Measurements from ENCODE around the gene MYB.
"Not testable (repeated sequence)": the region's sequence is repeated elsewhere in the genome, so short reads cannot be mapped to it uniquely, and the experiment has no call there.

MYB gene

DNA sequence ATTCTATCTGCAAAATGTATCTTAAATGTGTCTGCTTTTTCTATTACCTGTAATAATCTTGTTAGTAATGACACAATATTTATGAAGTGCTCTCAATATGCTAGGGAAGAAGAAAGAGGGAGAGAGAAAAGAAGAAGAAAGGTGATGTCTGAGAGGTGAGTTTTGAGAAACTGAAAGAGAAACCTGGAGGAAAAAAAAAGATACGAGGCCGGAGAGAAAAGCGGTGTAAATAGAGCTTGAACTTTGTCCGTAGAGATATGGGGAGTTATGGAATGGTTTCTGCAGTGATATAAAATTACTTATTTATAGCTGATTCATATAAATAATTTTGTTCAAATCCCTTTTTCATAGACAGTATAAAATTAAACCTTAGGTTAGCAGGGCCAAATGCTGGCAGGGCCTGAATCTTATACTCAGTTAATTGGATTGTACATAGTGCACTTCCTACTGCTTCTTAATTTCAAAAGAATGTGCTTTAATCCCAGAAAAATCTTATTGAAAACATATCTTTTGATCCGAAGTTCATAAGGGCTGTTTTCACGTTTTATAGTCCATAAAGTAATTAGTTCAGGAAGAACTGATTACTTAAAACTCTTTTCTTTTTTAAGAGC is 43.0 kb downstream of the MYB start:
- DNase-seq: no peak

DNA sequence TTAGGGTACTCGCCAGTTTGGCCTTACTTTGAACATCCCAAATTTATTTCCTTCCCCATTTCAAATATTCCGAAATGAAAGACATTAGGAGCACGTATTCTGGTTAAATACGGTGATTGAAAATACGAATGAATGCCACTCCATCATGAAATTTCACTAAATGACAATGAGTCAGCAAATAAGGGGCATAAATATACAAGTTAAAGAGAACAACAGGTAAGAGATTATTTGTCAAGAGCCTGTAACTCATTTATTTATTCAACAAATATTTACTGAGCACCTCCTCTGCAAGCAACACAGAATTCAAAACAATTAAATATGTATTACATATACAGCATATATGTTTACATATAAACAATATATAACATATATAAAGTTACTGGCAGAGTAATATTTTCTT is 44.8 kb downstream of the MYB start:
- no peak for DNase-seq

GRCh38 chr6:135226537-135226936 is 45.4 kb downstream of the MYB start:
- no peak for DNase-seq

- DNase-seq: no peak
Observed at GRCh38 chr6:135227349-135227748, 46.2 kb downstream of the MYB start.

DNA sequence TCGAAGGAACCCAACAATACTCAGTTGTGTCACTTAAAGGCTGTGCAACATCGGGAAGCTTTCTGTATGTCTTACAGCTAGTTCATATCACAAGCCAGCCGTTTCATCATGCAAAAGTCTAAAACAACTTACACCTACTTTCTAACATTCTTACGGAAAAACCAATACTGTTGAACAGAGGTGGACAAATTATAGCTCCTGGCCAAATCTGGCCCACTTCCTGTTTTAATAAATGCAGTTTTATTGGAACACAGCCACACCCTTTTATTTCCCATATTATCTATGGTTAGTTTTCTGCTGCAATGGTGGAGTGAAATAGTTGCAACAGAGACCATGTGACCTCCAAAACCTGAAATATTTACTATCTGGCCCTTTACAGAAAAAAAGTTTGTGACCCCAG is 46.6 kb downstream of the MYB start:
- no peak for DNase-seq

- no peak for DNase-seq
Observed at GRCh38 chr6:135228486-135228885, 47.4 kb downstream of the MYB start.

DNA sequence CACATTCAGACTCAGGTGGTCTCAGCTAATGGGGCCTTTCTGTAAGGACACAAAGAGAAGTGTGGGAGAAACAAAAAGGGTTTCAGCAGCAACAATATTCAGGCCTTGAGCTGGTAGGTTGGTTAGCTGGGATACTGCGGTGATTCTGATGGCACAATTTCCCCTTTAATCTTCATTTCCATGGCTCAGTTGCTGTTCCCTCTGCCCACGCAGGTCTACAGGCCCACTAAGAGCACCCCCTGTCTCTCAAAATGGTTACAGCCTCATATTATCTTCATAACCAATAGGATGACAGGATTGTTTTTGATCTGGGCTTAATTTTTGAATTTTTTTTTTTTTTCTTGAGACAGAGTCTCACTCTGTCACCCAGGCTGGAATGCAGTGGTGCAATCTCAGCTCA is 48.9 kb downstream of the MYB start:
- no peak for DNase-seq

DNA sequence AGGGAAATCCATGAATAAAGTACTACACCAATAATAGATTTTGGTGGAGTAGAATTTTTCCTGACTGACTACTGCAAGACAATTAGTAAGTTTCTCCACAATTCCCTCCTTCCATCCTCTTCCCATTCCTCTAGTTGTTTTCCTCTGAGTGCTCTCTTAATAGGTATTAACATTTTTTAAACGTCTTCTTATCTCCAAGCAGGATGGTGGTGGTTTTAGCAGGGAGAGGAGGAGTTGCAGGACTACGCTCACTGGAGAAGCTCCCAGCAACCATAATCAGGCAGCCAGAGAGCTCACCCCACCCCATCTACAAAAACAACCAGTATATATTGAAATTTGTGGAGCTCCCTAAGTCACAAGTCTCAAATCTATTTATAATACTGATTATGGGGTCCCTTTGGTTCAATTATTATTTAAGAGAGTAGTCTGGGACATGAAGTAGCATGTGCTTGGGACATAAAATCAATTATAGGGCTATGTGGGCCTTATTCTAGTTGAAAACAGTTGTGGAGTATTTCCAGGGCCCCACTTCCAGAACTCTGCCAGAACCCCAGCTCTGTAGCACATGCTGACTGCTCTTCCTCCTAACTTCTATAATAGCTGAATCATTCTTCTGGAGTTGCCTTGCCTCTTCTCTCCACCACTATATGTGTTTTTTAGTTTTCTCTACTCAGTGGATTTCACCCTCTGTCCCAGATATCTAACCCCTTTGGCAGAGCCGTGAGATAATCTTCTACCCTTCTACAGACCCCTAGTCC is 49.8 kb downstream of the MYB start:
- no peak for DNase-seq

DNA sequence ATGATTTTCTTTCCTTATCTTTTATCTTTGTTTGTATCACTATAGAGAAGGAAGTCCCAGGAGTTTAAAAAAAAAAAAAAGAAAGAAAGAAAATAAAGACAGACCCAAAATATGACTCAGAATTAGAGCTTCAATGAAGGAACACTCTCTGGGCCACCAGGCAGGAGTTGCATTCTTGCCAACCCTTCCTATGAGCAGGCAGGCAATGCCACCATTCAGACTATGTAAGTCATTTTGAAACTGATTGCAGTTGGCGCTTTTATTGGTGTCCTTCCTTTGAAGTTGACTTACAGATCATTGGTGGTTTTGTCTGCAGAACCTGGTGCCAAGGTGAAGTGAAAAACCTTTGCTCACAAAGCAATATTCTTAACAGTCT is 50.3 kb downstream of the MYB start:
- DNase-seq: no peak

DNA sequence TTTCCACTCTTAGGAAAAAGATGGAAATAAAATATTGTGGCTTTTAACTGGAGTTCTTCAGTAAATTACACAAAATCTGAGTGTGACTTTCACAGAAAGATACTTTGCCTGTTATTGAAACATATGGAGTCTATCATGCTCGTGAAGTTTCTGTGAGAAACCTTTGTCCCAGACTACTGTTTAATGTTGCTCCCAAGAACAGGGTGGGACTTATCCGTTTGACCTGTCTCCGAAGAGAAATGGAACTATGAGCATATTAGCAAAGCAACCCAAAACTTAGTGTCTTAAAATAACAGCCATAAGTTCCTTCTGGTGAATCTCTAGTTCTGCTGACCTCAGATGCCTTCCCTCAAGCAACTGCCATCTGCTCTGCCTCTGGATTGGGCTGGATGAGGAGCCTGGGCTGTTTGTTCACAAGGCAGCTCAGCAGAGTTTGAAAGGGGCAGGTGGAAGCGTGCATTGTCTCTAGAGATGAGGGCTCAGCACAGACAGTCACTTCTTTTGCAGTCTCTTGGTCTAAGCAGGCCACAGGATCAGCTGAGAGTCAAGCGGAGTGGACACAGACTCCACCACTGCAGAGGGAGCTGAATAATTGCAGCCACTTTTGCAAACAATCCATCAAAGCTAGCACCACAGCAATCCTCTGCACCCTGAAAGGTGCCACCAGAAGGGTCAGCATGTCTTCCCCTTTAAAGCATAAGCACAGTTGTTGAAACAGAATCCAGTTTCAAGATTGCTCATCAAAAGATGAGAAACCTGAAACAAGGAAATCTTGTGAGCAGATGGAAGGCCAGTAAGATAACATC is 52.8 kb downstream of the MYB start:
- no peak for DNase-seq

DNA sequence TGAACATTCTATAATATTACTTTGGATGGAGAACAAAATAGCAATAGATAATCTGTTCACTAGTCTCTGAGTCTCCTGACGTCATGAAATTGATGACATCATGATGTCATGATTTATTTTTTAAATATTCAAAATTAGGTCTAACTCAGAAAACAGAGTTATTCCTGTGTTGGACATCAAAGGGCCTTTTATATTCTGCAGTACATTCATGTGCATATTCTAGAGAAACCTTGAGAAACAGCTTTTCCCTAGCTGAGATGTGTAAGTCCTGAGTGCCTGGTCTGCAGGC is 53.3 kb downstream of the MYB start:
- no peak for DNase-seq

GRCh38 chr6:135235716-135236115 is 54.6 kb downstream of the MYB start:
- DNase-seq: no peak

- DNase-seq: no peak
Observed at GRCh38 chr6:135236319-135236718, 55.2 kb downstream of the MYB start.

- no peak for DNase-seq
Observed at GRCh38 chr6:135236732-135237131, 55.6 kb downstream of the MYB start.

- no peak for DNase-seq
Observed at GRCh38 chr6:135240711-135241110, 59.6 kb downstream of the MYB start.

GRCh38 chr6:135243871-135244796 is 63.0 kb downstream of the MYB start:
- no peak for DNase-seq

- no peak for DNase-seq
Observed at GRCh38 chr6:135244805-135245204, 63.7 kb downstream of the MYB start.

GRCh38 chr6:135246412-135247012 is 65.4 kb downstream of the MYB start:
- not testable (repeated sequence) for DNase-seq

DNA sequence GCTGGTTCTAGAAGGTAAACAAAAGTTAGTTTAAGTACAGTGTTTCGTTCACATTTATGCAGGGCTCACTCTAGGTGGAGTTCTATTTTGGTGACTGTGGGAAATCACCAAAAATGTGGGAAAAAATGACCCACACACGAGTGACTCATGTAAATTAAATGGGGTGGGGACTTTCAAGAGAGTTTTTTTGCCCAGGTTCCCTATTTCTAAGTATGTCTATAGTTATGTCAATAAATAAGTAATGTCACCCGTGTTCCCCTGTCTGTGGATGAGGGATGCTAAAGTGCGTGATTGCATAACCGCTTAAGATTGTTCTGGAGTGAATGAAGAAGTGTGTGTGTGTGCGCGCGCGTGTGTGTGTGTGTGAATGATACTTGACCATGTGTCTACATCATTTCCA is 69.1 kb downstream of the MYB start:
- DNase-seq: no peak

GRCh38 chr6:135250751-135251497 is 69.8 kb downstream of the MYB start:
- DNase-seq: no peak

- no peak for DNase-seq
Observed at GRCh38 chr6:135251498-135252441, 70.7 kb downstream of the MYB start.

All from effector CD8-positive, alpha-beta T cell (primary cell).